Effector memory CD4-positive, alpha-beta T cell (primary cell): ENCODE data around the gene FLNA.

Experiments used
- DNase-seq, 3 donors: peaks; one replicate each; pipeline ENCODE4 v3.0.0-alpha.2; 2020
- H3K27ac ChIP-seq: 2 replicates; pipeline ENCODE4 v1.7.0; 2013; ENCODE audit warnings: mild to moderate bottlenecking, low read length, moderate library complexity; ENCODE audit not compliant: insufficient read depth, poor library complexity, severe bottlenecking
- H3K27me3 ChIP-seq: replicated peaks from 2 replicates; pipeline ENCODE4 v1.7.0; 2013; ENCODE audit warnings: mild to moderate bottlenecking, low read length; ENCODE audit not compliant: insufficient read depth, control insufficient read depth, poor library complexity, severe bottlenecking
- H3K36me3 ChIP-seq: 2 replicates; pipeline ENCODE4 v1.7.0; 2013; ENCODE audit warnings: mild to moderate bottlenecking, low read length, moderate library complexity; ENCODE audit not compliant: control insufficient read depth, insufficient read depth
- H3K4me1 ChIP-seq: 2 replicates; pipeline ENCODE4 v1.7.0; 2013; ENCODE audit warnings: low read length, mild to moderate bottlenecking; ENCODE audit not compliant: control insufficient read depth, insufficient read depth, poor library complexity, severe bottlenecking
- H3K4me3 ChIP-seq: 2 replicates; pipeline ENCODE4 v1.7.0; 2013; ENCODE audit warnings: low read length, low read depth, mild to moderate bottlenecking; ENCODE audit not compliant: insufficient read depth, poor library complexity, severe bottlenecking
- H3K9me3 ChIP-seq: 2 replicates; pipeline ENCODE4 v1.7.0; 2013; ENCODE audit warnings: mild to moderate bottlenecking, low read length, moderate library complexity; ENCODE audit not compliant: control insufficient read depth

FLNA gene

GRCh38 chrX:154367474-154368308 lies 6.7 kb downstream of the FLNA start:
- no peak for DNase-seq
- Histone ChIP-seq H3K27me3 (no peaks in the 10 kb centered on the region), H3K36me3 (peaks cover 54% of the 10 kb centered on the region), H3K4me3 (peak overlapping the region; percentile 32), H3K4me1 (peaks cover 25% of the 10 kb centered on the region), H3K9me3 (no peaks in the 10 kb centered on the region), H3K27ac (peak overlapping the region; percentile 97)

- Histone ChIP-seq H3K9me3 (no peaks in the 10 kb centered on the region), H3K27ac (peak overlapping the region; percentile 31), H3K27me3 (no peaks in the 10 kb centered on the region), H3K4me3 (no peak overlapping the region), H3K4me1 (peaks cover 21% of the 10 kb centered on the region), H3K36me3 (peaks cover 64% of the 10 kb centered on the region)
- DNase-seq, result no peak
Observed at GRCh38 chrX:154366666-154367055, 7.8 kb downstream of the FLNA start.

GRCh38 chrX:154365997-154366665 lies 8.3 kb downstream of the FLNA start:
- H3K36me3 ChIP-seq, result peaks cover 70% of the 10 kb centered on the region
- H3K4me3 ChIP-seq, result no peak overlapping the region
- no peak overlapping the region for H3K27ac ChIP-seq
- no peak for DNase-seq
- peaks cover 26% of the 10 kb centered on the region for H3K4me1 ChIP-seq
- H3K9me3 ChIP-seq, result no peaks in the 10 kb centered on the region
- H3K27me3 ChIP-seq, result no peaks in the 10 kb centered on the region

DNA sequence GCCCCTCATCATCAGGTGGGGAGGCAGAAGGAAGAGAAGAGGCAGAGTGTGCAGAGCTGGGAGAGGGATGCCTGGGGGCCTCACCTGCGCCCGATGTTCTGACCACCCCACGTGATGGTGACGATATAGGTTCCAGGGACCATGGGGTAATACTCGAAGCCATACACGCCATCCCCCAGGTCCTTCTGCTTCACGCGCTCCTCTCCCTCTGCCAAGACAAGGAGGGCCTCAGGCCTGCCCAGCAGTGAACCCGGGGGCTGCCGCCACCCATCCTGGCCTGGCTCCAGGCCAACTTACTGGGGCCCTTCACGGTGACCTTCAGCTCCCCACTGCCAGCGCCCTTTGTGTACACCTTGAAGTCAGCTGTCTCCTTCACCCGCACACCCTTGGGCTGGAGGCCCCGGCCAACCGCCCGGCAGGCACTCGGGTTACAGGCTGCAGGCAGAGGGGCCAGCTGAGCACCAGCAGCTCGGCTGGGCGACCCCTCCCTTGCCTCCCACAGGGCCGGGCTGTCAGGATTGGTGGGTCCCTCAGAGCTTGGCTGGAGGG lies 9.3 kb downstream of the FLNA start:
- Histone ChIP-seq H3K27ac (no peak overlapping the region), H3K9me3 (no peaks in the 10 kb centered on the region), H3K27me3 (no peaks in the 10 kb centered on the region), H3K36me3 (peaks cover 76% of the 10 kb centered on the region), H3K4me1 (peaks cover 27% of the 10 kb centered on the region), H3K4me3 (no peak overlapping the region)
- no peak for DNase-seq

- Histone ChIP-seq H3K27me3 (no peaks in the 10 kb centered on the region), H3K4me3 (no peak overlapping the region), H3K9me3 (no peaks in the 10 kb centered on the region), H3K36me3 (peaks cover 89% of the 10 kb centered on the region), H3K27ac (no peak overlapping the region), H3K4me1 (peaks cover 31% of the 10 kb centered on the region)
- no peak for DNase-seq
Observed at GRCh38 chrX:154363706-154364439, 10.6 kb downstream of the FLNA start.

GRCh38 chrX:154362085-154362742 lies 12.2 kb downstream of the FLNA start:
- Histone ChIP-seq H3K36me3 (peaks cover 94% of the 10 kb centered on the region), H3K9me3 (no peaks in the 10 kb centered on the region), H3K4me1 (peaks cover 33% of the 10 kb centered on the region), H3K4me3 (no peak overlapping the region), H3K27me3 (no peaks in the 10 kb centered on the region), H3K27ac (no peak overlapping the region)
- no peak for DNase-seq

DNA sequence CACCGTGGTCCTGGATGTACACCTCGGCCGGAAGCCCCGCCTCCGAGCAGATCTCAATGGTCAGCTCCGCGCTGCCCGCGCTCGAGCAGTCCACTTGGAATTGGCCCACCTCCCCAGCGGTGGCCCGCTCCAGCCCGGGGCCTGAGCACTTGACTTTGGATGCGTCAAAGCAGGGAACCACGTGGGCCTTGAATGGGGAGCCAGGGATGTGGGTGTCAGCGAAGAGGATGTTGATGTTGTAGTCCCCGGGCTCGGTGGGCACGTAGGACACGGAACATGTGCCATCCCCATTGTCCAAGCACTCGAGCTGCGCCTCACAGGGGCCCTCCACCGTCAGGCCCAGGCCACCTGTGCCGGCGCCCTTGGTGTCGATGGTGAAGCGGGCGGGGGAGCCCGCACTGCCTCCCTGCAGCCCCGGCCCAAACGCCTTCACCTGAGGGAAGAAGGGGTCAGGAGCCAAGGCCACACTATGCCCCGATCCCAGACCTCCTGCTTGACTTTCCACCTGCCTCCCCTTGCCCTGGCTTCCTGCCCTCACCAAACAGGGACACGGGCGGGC lies 14.2 kb downstream of the FLNA start:
- Histone ChIP-seq H3K4me1 (peaks cover 35% of the 10 kb centered on the region), H3K36me3 (peaks cover 92% of the 10 kb centered on the region), H3K27ac (no peak overlapping the region), H3K4me3 (no peak overlapping the region), H3K9me3 (no peaks in the 10 kb centered on the region), H3K27me3 (no peaks in the 10 kb centered on the region)
- no peak for DNase-seq

DNA sequence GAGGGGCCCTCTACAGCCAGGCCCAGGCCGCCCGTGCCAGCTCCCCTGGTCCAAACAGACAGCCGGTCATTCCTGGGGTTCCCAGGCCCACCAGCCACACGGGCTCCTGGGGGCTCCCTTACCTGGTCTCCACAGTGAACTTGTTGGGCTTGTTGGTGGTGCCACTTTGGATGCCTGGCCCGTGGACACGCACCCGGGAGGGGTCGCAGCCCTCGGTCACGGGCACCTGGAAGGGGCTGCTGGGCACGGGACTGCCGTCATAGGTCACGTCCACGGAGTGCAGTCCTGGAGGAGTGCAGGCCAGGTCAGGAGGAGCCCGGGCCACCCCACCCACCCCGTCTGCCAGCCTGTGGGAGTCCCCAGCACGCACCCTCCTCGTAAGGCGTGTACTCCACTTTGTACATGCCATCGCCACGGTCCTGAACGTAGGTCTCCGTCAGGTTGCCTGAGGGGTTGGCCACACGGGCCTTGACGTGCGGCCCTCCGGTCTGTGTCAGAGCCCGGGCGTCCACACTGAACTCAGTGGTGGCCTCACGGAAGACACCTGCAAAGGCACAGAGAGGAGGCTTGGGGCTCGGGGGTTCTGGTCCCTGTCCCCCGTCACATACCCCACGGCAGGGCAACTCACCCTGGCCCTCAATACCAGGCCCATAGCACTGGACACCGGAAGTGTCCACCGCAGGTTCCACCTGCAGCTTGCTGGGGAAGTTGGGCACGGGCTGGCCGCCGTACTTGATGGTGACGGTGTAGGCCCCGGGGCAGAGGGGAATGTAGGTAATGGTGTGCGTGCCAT lies 14.9 kb downstream of the FLNA start:
- Histone ChIP-seq H3K27ac (no peak overlapping the region), H3K9me3 (no peaks in the 10 kb centered on the region), H3K36me3 (peaks cover 92% of the 10 kb centered on the region), H3K4me1 (peaks cover 42% of the 10 kb centered on the region), H3K27me3 (no peaks in the 10 kb centered on the region), H3K4me3 (no peak overlapping the region)
- no peak for DNase-seq

- no peak overlapping the region for H3K27ac ChIP-seq
- H3K9me3 ChIP-seq, result no peaks in the 10 kb centered on the region
- H3K27me3 ChIP-seq, result no peaks in the 10 kb centered on the region
- peaks cover 92% of the 10 kb centered on the region for H3K36me3 ChIP-seq
- no peak for DNase-seq
- H3K4me3 ChIP-seq, result no peak overlapping the region
- peaks cover 50% of the 10 kb centered on the region for H3K4me1 ChIP-seq
Observed at GRCh38 chrX:154358829-154359228, 15.6 kb downstream of the FLNA start.
